GM10266 (cell line): ENCODE results near the gene ZAP70.
A peak's percentile ranks its signal among the peaks of the same experiment; 100 is the strongest.

Source experiments
- DNase-seq: peaks from one replicate; pipeline ENCODE4 v3.0.0; 2012; ENCODE audit errors: extremely low spot score
- CTCF ChIP-seq: IDR thresholded peaks from 2 replicates; pipeline ENCODE4 v1.5.1; 2012; ENCODE audit warnings: mild to moderate bottlenecking, low read depth; ENCODE audit not compliant: control insufficient read depth, insufficient read depth; ENCODE audit errors: missing control alignments

The ZAP70 gene

GRCh38 chr2:97737421-97738178 is 24.2 kb downstream of the ZAP70 start:
- no peak for DNase-seq
- no peak for TF ChIP-seq CTCF

DNA sequence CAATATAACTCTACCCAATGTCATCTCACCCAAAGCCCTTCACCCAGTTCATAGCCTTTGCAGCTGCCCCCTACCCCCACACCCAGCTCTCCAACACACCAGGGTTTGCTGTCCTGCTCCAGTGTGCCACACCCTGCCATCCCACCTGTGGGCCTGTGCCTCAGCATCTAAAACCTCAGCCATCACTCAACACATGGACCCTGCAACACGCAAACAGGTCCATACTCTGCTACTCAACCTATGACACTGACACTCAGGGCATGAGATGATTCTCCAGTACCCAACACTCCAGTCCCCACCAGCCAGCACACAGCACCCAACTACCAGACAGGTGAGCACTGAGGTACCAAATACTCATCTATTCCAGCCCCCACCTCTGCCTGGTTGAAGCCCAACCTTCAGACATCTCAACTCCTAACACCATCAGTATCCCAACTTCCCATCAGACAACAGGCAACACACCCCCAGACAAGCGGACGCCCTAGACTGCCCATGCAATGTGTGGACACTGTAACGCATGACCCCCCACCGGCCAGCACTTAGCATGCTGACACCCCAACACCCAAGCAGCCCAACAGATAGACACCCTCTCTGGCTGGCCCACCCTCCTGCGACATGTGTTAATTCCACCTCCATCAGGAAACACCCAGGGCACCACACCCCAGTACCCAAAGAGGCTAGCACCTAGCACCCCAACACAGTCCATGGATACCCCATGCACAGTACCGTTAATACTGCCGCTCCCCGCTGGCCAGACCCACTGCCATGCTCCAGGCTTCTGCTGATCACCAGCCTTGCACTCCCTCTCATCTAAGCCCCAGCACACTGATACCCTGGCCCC is 25.0 kb downstream of the ZAP70 start:
- TF ChIP-seq CTCF = no peak
- DNase-seq = no peak

- TF ChIP-seq CTCF = no peak
- no peak for DNase-seq
Measured at GRCh38 chr2:97739020-97739892, 25.9 kb downstream of the ZAP70 start.

- no peak for TF ChIP-seq CTCF
- no peak for DNase-seq
Measured at GRCh38 chr2:97739893-97740245, 26.5 kb downstream of the ZAP70 start.

GRCh38 chr2:97740590-97741182 is 27.3 kb downstream of the ZAP70 start:
- DNase-seq = peak; percentile 85
- peak; percentile 83 for TF ChIP-seq CTCF

- DNase-seq = no peak
- no peak for TF ChIP-seq CTCF
Measured at GRCh38 chr2:97741251-97741650, 27.9 kb downstream of the ZAP70 start.
